Measurements from ENCODE around the gene MICAL3.
A peak's percentile ranks its signal among the peaks of the same experiment; 100 is the strongest.

Gene MICAL3

GRCh38 chr22:17955590-17956379 lies 68.6 kb downstream of the MICAL3 start:
- FAIRE-seq (no peak), DNase-seq (ENCODE audit: low spot score) (no peak)

- FAIRE-seq (no peak), DNase-seq (ENCODE audit: low spot score) (no peak)
Measured at GRCh38 chr22:17954860-17955587, 69.3 kb downstream of the MICAL3 start.

GRCh38 chr22:17954200-17954859 lies 70.0 kb downstream of the MICAL3 start:
- FAIRE-seq, result peak; percentile 94
- DNase-seq (ENCODE audit: low spot score), result peak; percentile 90

GRCh38 chr22:17953147-17953546 lies 71.2 kb downstream of the MICAL3 start:
- DNase-seq (ENCODE audit: low spot score), result no peak
- no peak for FAIRE-seq

GRCh38 chr22:17952273-17952801 lies 72.0 kb downstream of the MICAL3 start:
- DNase-seq (ENCODE audit: low spot score), result peak; percentile 48
- no peak for FAIRE-seq

- DNase-seq (ENCODE audit: low spot score) (peak; percentile 82), FAIRE-seq (peak; percentile 87)
Measured at GRCh38 chr22:17951315-17951714, 73.0 kb downstream of the MICAL3 start.

- peak; percentile 61 for DNase-seq (ENCODE audit: low spot score)
- FAIRE-seq, result peak; percentile 18
Measured at GRCh38 chr22:17950651-17951214, 73.6 kb downstream of the MICAL3 start.

GRCh38 chr22:17949642-17950473 lies 74.5 kb downstream of the MICAL3 start:
- peak; percentile 82 for FAIRE-seq

GRCh38 chr22:17948101-17948500 lies 76.3 kb downstream of the MICAL3 start:
- DNase-seq (ENCODE audit: low spot score), result no peak
- no peak for FAIRE-seq

More at GRCh38 chr22:17949642-17950473, 74.5 kb downstream of the MICAL3 start:
- peak; percentile 82 for DNase-seq (ENCODE audit: low spot score)

- FAIRE-seq, result no peak
- no peak for DNase-seq (ENCODE audit: low spot score)
Measured at GRCh38 chr22:17946662-17947367, 77.5 kb downstream of the MICAL3 start.

GRCh38 chr22:17945888-17946648 lies 78.3 kb downstream of the MICAL3 start:
- no peak for FAIRE-seq
- no peak for DNase-seq (ENCODE audit: low spot score)

GRCh38 chr22:17945156-17945887 lies 79.0 kb downstream of the MICAL3 start:
- DNase-seq (ENCODE audit: low spot score) (no peak), FAIRE-seq (no peak)

- no peak for FAIRE-seq
- no peak for DNase-seq (ENCODE audit: low spot score)
Measured at GRCh38 chr22:17944256-17944655, 80.1 kb downstream of the MICAL3 start.

GRCh38 chr22:17943533-17944249 lies 80.7 kb downstream of the MICAL3 start:
- FAIRE-seq (no peak), DNase-seq (ENCODE audit: low spot score) (no peak)

- DNase-seq (ENCODE audit: low spot score), result no peak
- no peak for FAIRE-seq
Measured at GRCh38 chr22:17942721-17943120, 81.6 kb downstream of the MICAL3 start.

GRCh38 chr22:17941471-17942406 lies 82.6 kb downstream of the MICAL3 start:
- DNase-seq (ENCODE audit: low spot score), result no peak
- no peak for FAIRE-seq

- FAIRE-seq, result no peak
- no peak for DNase-seq (ENCODE audit: low spot score)
Measured at GRCh38 chr22:17939579-17939978, 84.8 kb downstream of the MICAL3 start.

Measured in RCC 7860 (cell line).